Uterus (tissue), 4 donors: ENCODE results near the gene ZBTB33. TPM values are rescaled to one million over a fixed set of nuclear protein-coding genes. Genes with fewer than 3 reads are reported as not detected.

Experiments used
- DNase-seq, 2 donors: peaks; one replicate each; pipeline ENCODE4 v3.0.0-alpha.2; 2019 to 2020
- H3K27ac ChIP-seq, 2 donors: fragments of 200-600 bp; sonication (generic); 1 replicate in 1 of 2; 2 replicates in 1 of 2; pipeline ENCODE4 v1.5.1; 2016 to 2018
- H3K27me3 ChIP-seq, 2 donors: fragments of 200-600 bp; sonication (generic); one replicate each; pipeline ENCODE4 v1.5.1; 2018 to 2019; ENCODE audit warnings: control low read depth in 1 of 2
- H3K36me3 ChIP-seq, 2 donors: fragments of 200-600 bp; sonication (generic); one replicate each; pipeline ENCODE4 v1.5.1; 2019; ENCODE audit warnings: control low read depth in 1 of 2
- H3K4me1 ChIP-seq, 2 donors: fragments of 200-600 bp; sonication (generic); one replicate each; pipeline ENCODE4 v1.5.1; 2018 to 2019; ENCODE audit warnings: control low read depth in 1 of 2
- H3K4me3 ChIP-seq, 2 donors: fragments of 200-600 bp; sonication (generic); 1 replicate in 1 of 2; 2 replicates in 1 of 2; pipeline ENCODE4 v1.5.1; 2018 to 2019; ENCODE audit warnings: mild to moderate bottlenecking in 1 of 2
- H3K9me3 ChIP-seq, 2 donors: fragments of 200-600 bp; sonication (generic); one replicate each; pipeline ENCODE4 v1.5.1; 2019; ENCODE audit warnings: control low read depth in 1 of 2
- POLR2A ChIP-seq, 2 donors: fragments of 450-650 bp; IDR thresholded peaks; one replicate each; pipeline ENCODE4 v1.6.1; 2016; ENCODE audit warnings: antibody characterized with exemption in 2 of 2, mild to moderate bottlenecking in 1 of 2, moderate library complexity in 1 of 2
- intact Hi-C: fragments of 100-400 bp; cut with DNase I; formaldehyde crosslinking; loops from one replicate; pipeline ENCODE4 v1.15.1; 2023; ENCODE audit warnings: low total_unique reads
- total RNA-seq, 4 donors: library from RNA; depleted of rRNA in 3 of 4; stranded (reverse); fragments of >200 nt in 3 of 4; gene quantifications; one replicate each; pipeline versions ENCODE4 v1.1.0 to v1.2.4, GENCODE V29; 2014 to 2023
- TF ChIP-seq, protein P1 (sequence below), 4 experiments: fragments of 200-600 bp in 2 of 4; fragments of 450-650 bp in 2 of 4; sonication (generic) in 2 of 4; IDR thresholded peaks; one replicate each; pipeline ENCODE4 v1.5.1; 2016 to 2019; ENCODE audit warnings: antibody characterized with exemption in 4 of 4, mild to moderate bottlenecking in 2 of 4, moderate library complexity in 1 of 4
- donor health status: DM: yes; HTN: yes; CAD: no.

Gene ZBTB33
- total RNA-seq, 4 donors from 2014 or later, result 7.6 to 32.4 (median 12.7) TPM

DNA sequence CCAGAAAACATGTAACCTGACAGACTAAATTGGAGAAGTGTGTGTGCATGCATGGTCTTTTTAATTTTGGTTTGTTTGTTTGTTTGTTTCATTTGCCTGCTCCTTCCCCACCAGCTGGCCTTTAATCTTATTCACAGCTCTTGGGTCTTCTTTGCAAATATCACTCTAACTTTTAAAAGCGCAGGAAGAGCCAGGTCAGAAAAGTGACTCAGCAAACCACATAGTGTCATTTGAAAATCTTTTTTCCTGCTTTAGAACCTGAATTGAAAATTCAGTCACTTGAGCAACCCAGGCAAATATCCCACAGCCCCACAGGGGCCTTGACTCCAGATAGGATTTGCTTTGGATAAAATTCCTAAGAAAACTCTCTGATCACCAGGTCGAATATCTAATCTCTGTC is 56.0 kb downstream of the ZBTB33 start:
- Histone ChIP-seq H3K4me1 (no peaks in the 10 kb centered on the region), H3K36me3 (no peaks in the 10 kb centered on the region), H3K27ac (no peak overlapping the region), H3K9me3 (no peaks in the 10 kb centered on the region), H3K27me3 (no peaks in the 10 kb centered on the region), H3K4me3 (no peak overlapping the region)
- intact Hi-C loops, result no loop called here
- no peak for DNase-seq
- TF ChIP-seq, protein P1, sequence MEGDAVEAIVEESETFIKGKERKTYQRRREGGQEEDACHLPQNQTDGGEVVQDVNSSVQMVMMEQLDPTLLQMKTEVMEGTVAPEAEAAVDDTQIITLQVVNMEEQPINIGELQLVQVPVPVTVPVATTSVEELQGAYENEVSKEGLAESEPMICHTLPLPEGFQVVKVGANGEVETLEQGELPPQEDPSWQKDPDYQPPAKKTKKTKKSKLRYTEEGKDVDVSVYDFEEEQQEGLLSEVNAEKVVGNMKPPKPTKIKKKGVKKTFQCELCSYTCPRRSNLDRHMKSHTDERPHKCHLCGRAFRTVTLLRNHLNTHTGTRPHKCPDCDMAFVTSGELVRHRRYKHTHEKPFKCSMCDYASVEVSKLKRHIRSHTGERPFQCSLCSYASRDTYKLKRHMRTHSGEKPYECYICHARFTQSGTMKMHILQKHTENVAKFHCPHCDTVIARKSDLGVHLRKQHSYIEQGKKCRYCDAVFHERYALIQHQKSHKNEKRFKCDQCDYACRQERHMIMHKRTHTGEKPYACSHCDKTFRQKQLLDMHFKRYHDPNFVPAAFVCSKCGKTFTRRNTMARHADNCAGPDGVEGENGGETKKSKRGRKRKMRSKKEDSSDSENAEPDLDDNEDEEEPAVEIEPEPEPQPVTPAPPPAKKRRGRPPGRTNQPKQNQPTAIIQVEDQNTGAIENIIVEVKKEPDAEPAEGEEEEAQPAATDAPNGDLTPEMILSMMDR (IDR thresholded peaks at IDR 0.05), result no peak
- TF ChIP-seq POLR2A (IDR thresholded peaks at IDR 0.05), result no peak

Other genes with a start within 250 kb of the ZBTB33 start
- not detected for gene RHOXF2B, start 173.1 kb upstream of the ZBTB33 start, total RNA-seq
- under 1 TPM in 1 of 4 donors, not detected in 3; 0.82 TPM for gene RHOXF1, start 134.9 kb upstream of the ZBTB33 start, total RNA-seq
- gene RHOXF2, start 92.2 kb upstream of the ZBTB33 start, total RNA-seq, result not detected
- 1 to 10 TPM in 3 of 4 donors, under 1 TPM in 1; 0.51 to 5.7 (median 1.6) TPM for gene TMEM255A, start 60.6 kb downstream of the ZBTB33 start, total RNA-seq
- gene ATP1B4, start 111.3 kb downstream of the ZBTB33 start, total RNA-seq, result not detected
- 100 to 1,000 TPM in 1 of 4 donors, 10 to 100 TPM in 3; 44.4 to 155 (median 81.8) TPM for gene LAMP2, start 218.5 kb downstream of the ZBTB33 start, total RNA-seq